ENCODE measurements around the gene PPM1E.
"Not testable (repeated sequence)": the region's sequence is repeated elsewhere in the genome, so short reads cannot be mapped to it uniquely, and the experiment has no call there.

PPM1E gene

DNA sequence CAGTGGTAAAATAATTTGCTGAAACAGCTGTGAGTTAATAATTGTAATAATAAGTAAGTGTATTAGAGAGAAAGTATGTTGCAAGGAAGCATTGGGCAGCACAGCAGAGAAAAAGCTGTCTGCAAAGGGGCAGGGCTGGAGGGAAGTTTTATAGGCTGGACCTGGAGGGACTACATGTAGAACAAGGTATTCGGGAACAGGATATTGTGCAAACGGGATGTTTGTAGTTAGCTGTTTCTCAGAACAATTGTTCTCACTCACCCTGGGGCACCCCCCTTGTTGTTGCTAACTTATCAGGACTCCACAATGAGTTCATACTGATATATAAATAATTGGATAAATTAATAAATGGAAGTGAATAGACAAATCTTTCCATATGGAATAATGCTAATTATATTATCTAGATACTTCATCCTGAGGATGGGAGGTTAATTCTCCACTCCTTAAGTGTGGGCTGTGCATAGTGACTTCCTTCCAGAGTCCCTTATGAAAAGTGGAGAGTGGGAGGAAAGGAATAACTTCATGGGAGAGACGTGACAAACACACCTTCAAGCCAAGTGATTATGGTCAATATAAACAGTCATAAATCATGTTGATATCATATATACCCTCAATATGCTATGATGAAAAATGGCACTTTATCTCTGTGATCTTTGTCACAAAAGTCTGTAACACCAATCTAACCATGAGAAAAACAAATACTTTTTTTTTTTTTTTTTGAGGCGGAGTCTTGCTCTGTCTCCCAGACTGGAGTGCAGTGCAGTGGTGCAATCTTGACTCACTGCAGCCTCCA lies 85.4 kb downstream of the PPM1E start:
- no peak for DNase-seq (ENCODE audit: low spot score)

DNA sequence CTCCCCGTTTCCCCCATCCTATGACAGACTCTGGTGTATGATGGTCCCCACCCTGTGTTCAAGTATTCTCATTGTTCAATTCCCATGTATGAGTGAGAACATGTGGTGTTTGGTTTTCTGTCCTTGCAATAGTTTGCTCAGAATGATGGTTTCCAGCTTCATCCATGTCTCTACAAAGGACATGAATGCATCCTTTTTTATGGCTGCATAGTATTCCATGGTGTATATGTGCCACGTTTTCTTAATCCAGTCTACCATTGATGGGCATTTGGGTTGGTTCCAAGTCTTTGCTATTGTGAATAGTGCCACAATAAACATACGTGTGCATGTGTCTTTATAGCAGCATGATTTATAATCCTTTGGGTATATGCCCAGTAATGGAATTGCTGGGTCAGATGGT lies 90.8 kb downstream of the PPM1E start:
- not testable (repeated sequence) for DNase-seq (ENCODE audit: low spot score)

DNA sequence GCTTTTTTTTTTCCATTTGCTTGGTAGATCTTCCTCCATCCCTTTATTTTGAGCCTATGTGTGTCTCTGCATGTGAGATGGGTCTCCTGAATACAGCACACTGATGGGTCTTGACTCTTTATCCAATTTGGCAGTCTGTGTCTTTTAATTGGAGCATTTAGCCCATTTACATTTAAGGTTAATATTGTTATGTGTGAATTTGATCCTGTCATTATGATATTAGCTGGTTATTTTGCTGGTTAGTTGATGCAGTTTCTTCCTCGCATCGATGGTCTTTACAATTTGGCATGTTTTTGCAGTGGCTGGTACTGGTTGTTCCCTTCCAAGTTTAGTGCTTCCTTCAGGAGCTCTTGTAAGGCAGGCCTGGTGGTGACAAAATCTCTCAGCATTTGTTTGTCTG lies 94.5 kb downstream of the PPM1E start:
- not testable (repeated sequence) for DNase-seq (ENCODE audit: low spot score)

DNA sequence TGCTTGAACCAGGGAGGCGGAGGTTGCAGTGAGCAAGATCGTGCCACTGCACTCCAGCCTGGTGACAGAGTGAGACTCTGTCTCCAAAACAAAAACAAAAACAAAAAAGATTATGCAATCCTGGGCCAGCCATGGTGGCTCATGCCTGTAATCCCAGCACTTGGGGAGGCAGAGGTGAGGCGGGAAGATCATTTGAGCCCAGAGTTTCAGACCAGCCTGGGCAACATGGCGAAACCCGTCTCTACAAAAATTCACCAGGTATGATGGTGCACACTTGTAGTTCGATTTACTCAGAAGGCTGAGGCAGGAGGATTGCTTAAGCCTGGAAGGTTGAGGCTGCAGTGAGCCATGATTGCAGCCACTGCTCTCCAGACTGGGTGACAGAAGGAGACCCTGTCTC lies 109.6 kb downstream of the PPM1E start:
- no peak for DNase-seq (ENCODE audit: low spot score)

DNA sequence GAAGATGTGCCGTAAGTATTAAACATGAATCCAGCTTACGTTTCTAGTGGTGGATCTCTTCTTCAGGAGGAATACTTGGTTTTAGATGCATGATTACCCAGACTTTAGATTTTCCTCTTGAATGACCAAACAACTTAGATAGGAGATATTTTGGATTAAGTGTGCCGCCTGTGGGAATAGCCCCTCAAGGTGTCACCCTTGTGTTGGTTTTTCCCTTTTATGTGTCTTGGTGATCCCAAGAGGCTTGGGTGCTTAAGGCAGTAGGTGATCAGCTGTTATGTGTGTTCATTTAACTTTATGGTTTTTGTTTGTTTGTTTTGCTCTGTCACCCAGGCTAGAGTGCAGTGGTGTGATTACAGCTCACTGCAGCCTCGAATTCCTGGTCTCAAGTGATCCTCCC lies 115.1 kb downstream of the PPM1E start:
- no peak for DNase-seq (ENCODE audit: low spot score)

DNA sequence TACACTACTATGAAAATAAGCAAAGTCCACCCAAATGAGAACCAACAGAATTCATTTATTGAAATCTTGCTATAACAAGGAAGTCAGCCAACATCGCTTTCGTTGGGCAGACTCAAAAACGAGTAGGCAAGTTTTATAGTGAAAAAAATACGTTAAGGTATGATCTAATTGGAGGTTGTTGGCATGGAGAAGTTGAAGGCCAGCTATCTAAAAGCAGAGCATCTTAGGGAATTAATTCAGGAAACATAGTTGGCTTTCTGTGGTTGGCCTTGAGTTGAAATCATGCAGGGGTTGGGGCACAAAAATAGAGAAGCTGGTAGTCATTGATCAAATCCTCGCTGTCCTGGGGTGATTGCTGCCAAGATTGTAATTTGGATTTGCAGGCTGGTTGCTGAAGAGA lies 118.3 kb downstream of the PPM1E start:
- DNase-seq (ENCODE audit: low spot score): no peak

DNA sequence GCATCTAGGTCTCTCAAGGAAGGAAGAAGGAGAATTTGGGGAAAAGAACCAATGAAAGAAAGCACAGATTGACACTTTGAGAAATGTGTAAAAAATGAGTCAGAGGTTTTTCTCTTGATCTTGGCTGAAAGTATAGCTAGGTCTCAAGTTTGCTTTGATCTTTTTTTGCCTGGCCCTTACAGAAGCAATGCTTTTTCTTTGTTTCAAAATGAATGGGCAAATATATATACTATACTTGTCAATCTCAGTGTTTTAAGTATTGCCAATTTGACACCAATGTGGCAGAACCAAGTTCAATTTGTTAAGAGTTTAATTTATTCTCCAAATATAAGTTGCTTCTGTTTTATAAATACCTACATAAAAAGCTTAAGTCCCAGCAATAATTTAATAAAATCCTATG lies 119.6 kb downstream of the PPM1E start:
- no peak for DNase-seq (ENCODE audit: low spot score)

DNA sequence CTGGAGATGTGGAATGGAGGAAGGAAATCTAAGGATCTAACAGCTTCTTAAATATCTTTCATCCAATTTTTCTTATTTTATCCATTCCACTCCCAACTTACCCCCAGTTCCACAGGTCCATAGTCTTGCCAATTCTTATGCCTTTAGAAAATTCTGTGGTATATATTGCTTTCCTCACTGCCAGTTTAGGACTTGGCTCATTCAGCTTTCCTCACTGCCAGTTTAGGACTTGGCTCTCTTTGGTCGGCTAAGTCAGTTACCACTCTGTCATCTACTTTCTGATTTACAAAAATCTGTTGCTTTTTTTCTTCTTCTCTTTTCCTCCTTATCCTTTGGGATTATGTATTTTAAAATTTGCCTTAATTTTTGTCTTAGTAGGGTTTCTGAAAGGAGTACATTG lies 128.5 kb downstream of the PPM1E start:
- DNase-seq (ENCODE audit: low spot score): no peak

DNA sequence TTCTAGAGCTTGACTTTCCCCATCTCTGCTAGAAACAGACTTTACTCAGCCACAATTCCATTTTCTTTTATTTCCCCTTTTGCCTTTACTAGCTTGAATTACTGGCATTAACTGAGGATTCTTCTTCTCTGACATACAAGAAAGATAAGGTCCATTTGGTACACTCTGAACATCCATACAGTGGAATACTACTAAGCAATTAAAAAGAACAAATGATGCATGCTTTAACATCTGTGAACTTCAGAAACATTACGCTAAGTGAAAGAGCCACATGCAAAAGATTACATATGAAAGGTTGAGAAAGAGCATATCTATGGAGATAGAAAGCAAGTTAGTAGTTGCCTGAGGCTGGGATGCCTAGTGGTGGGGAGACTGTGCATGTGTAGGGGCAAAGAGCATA lies 130.9 kb downstream of the PPM1E start:
- no peak for DNase-seq (ENCODE audit: low spot score)

DNA sequence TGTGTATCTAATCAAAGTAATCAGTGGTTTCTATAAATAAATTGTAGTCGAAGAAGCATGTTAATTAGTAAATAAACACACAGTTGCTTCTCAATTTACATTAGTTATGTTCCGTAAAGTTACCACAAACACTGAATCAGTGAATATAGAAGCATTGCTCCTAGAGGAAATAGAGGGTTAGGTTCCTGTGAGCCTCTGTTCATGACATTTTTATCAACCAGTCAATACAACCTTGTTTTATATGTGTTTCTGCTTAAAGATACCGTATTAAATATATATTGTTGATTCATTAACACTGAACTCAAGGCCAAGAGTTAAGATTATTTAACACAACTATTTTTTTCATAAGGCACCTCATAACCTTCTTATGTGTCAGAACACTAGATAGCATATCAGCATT lies 134.3 kb downstream of the PPM1E start:
- no peak for DNase-seq (ENCODE audit: low spot score)

DNA sequence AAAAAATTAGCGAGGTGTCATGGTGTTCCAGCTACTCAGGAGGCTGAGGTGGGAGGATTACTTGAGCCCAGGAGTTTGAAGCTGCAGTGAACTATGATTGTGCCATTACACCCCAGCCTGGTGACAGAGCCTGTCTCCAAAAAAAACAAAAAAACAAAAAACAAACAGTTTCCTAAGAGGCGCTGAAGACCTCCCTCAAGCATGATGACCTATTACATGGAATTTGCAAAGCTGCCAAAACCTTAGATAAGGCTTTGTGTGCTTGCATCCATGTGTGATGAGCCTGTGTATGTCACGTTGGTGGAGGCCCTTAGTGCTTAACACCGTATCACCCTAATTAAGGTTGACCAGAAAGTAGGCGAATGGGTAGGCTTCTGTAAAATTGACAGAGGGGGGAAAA lies 143.5 kb downstream of the PPM1E start:
- no peak for DNase-seq (ENCODE audit: low spot score)

DNA sequence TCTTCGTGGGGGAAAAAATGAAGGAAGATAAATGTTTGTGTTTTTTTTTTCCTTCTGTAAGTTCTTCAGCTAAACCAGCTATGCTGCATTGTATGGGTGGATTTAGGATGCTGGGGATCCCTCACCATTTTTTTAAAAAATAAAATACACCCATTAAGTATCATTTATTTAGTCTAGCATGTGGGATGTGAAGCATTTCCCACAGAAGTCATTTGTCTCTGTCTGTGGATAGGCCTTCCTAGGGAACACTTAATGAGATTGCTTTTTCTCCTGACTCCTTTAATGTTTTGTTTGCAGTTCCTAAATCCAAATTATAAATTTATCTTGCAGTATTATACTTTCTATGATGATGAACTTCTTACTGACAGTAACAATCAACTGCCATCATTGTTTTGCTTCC lies 146.7 kb downstream of the PPM1E start:
- no peak for DNase-seq (ENCODE audit: low spot score)

DNA sequence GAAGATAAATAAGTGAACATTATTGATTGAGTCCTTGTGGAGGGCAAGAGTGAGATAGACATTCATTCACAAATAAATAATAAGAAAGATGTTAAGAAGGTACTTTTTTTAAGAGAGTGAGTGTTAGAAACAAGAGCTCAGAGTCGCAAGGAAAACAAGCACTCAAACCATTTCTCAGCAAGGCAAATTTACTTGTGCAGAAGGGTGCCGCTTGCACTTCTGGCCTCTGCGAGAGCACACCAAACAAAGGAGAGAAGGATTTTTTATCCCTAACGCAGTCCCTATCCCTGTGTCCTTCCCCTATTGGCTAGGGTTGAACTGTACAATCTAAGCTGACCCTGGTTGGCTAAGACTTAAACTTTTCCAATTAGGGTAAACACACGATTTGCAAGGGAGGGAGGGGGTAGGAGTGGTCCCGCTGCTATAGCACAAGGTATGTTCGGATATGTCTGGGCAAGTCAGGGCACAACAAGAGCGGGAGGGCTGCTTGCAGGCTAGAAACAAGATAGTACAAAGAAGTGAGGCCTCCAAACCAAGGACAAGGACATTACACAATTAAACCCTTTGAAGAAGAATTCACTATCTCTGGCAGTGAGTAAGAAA lies 156.2 kb downstream of the PPM1E start:
- no peak for DNase-seq (ENCODE audit: low spot score)

DNA sequence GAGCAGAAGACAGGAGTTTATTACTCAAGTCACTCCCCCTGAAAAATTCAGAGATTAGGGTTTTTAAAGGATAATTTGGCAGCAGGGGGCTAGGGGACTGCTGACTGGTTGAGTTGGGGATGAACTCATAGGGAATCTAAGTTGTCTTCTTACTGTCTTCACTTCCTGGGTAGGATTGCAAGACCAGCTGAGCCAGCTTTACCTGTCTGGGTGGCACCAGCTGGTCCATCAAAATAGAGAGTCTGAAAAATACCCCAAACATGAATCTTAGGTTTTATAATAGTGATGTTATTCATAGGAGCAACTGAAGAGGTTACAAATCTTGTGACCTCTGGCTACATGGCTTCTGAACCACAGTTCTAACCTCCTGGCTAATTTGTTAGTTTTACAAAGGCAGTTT lies 157.9 kb downstream of the PPM1E start:
- DNase-seq (ENCODE audit: low spot score): no peak

DNA sequence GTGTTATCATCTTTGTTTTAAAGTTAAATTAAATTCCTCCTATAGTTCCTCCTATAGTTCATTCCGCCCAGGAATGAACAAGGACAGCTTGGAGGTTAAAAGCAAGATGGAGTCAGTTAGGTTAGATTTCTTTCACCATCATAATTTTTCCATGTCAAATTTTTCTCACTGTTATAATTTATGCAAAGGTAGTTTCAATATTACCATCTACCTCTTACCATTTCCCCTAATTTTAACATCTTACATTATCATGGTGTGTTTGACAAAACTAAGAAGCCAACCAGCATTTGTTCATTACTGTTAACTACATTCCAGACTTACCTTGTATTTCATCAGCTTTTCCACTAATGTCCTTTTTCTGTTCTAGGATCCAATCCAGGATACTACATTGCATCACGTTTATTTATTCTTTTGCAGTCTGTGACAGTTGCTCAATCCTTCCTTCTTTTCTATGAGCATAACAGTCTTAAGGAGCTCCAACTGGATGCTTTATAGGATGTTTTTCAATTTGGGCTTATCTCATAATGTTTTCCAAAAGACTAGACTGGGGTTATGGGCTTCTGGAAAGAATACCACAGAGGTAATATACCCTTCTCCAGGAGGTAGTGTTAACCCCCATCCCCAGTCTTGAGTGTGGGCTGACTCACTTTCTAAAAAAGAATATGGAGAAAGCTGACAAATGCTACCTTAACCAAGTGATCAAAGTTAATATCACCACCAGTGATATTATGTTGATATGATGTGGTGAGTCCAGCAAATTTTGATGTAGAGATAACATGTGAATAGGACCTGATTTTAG lies 158.5 kb downstream of the PPM1E start:
- DNase-seq (ENCODE audit: low spot score): no peak

DNA sequence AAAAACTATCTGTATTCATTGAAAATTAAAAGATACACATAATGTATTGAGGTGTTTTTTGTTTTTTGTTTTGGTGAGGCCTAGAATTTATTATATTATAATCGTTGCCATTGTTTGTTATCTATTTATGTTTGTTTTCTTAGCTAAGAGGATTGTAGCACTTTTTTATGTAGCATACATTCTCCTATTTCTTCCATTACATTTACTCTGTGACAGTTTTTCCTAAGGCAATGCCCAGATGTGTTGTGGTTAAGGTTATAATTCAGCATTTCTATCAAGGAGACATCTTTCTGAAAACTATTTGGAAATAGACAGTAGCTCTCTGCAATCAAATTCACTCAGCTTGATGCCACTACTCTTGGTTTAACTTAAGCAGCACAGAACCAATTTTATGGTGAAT lies 161.6 kb downstream of the PPM1E start:
- DNase-seq (ENCODE audit: low spot score): no peak

DNA sequence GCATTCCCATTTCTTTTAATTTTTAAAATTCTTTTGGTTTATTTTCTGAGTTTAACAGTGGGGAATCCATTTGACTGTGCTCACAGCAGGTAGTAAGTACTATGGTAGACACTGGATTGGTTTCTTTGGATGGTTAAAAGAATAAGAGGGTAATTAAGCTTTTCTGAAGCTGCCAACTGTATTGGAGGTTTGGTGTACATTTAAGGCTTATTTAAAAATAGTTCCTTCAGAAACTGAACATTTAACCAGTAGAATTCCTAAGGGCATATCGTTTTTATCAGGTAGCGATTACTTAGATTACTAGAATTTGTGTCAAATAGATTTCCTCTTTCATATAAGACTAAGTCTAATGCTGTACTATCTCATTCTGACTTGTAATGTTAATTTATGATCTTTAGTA lies 162.4 kb downstream of the PPM1E start:
- DNase-seq (ENCODE audit: low spot score): no peak

DNA sequence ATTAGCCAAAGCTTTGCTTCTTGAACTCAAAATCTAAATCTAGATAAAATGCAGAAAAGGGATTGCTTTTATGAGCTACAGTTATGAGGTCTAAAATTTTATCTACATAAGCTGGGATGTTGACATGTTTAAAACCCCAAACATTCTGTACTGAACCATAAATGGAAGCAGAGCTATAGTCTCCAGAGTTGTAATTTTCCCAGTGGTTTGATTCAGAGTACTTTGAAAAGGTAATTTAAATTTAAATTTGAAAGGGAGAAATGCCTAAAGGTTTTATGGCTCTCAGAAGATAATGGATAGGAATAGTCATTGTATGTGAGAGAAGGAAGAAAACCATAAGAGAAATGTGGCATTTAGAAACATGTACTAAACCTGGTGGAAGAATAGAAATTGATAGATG lies 163.2 kb downstream of the PPM1E start:
- no peak for DNase-seq (ENCODE audit: low spot score)

DNA sequence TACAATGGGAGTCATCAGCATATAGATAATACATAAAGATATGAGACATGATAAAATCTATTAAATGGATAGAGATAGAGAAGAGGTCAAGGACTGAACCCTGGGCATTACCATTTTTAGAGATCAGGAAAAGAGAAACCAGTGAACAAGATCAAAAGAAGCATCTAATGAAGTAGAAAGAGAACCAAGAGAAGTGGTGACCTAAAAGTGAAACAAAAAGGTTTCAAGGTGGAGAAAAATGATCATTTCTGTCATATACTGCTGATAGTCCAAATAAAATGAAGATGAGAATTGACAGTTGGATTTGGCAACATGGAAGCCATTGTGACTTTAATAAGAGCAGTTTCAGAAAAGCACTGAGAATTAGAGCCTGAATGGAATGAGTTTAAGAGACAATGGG lies 165.1 kb downstream of the PPM1E start:
- no peak for DNase-seq (ENCODE audit: low spot score)

DNA sequence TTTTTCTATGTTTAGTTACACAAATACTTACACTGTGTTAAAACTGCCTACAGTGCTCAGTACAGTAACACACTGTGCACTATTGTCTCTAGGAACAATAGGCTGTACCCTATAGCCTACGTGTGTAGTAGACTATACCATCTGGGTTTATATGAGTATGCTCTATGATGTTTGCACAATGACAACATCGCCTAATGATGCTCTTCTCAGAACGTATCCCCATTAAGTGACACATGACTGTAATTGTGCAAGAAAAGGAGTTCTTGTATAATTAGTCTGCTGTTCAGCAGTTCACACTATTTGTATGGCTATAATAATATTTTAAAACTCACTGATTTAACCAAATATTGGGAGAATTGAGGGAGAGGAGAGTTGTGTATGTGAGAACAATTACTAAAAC lies 177.3 kb downstream of the PPM1E start:
- DNase-seq (ENCODE audit: low spot score): no peak

DNA sequence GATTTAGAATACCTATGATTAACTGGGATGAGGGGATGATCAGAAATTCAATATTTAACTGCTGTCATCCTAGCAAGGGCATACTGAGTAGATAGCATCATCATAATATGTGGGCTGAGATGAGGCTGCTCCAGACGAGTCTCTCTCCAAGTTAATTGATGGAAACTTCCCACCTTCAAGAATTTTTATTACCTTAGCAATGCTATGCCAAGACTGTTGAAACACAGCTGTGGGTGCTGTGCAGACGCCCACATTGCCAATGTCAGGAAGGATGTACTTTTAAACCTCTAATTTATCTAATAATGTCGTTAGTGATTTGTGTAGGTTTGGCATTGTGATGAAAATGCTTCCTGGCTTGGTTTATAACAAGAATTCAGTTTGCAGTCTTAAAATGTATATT lies 180.6 kb downstream of the PPM1E start:
- DNase-seq (ENCODE audit: low spot score): no peak

DNA sequence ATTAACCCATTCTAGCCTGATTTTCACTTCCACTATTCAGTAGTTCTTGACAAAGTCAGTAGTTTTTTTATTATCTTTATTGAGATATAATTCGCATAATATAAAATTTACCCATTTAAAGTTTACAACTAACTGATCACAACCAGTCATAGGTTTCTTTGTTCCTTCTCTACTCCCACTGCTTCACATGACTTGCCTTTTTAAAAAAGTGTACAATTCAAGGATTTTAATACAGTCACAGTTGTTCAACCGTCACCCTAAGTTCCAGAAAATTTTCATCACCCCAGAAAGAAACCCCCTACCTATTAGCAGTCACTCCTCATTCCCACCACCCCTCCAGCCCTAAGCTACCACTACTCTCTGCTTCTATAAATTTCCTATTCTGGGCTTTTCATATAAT lies 188.5 kb downstream of the PPM1E start:
- no peak for DNase-seq (ENCODE audit: low spot score)

DNA sequence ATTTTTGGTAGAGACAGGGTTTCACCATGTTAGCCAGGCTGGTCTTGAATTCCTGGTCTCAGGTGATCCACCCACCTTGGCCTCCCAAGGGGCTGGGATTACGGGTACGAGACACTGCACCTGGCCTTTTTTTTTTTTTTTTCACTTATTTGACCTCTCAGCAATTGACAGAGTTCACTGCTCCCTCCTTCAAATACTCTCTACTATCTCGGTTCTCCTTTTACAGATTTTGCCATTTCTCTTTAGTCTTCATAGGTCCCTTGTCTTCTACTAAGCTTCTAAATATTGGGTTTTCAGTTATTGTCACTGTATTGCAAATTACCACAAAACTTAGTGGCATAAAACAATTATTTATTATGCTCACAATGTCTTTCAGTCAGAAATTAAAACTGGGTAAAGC lies 191.8 kb downstream of the PPM1E start:
- no peak for DNase-seq (ENCODE audit: low spot score)

All from kidney tubule cell (primary cell).